ENCODE measurements around the gene TMEM25. TPM values are rescaled to one million over a fixed set of nuclear protein-coding genes. Genes with fewer than 3 reads are reported as not detected.

TMEM25 gene
- total RNA-seq, 1 donor, result 35.4 TPM

GRCh38 chr11:118581057-118581456 lies 50.1 kb downstream of the TMEM25 start:
- TF ChIP-seq CTCF (IDR thresholded peaks at IDR 0.05; ENCODE audit: insufficient read depth, low read depth, low read length), result no peak
- no peak for DNase-seq (ENCODE audit: low read depth)
- no peak overlapping the region for H3K4me3 ChIP-seq (ENCODE audit: low read depth, low read length)

Other genes starting within 250 kb of the TMEM25 start
- not detected in 2 replicates for gene CD3E, start 226.5 kb upstream of the TMEM25 start, total RNA-seq
- gene CD3D, start 188.5 kb upstream of the TMEM25 start, total RNA-seq, result not detected in 2 replicates
- gene CD3G, start 186.8 kb upstream of the TMEM25 start, total RNA-seq, result not detected in 2 replicates
- 50.3 and 58.3 TPM in 2 replicates for gene UBE4A, start 171.6 kb upstream of the TMEM25 start, total RNA-seq
- 34.1 and 44.0 TPM in 2 replicates for gene ATP5MG, start 129.6 kb upstream of the TMEM25 start, total RNA-seq
- 39.6 and 47.1 TPM in 2 replicates for gene KMT2A, start 94.7 kb upstream of the TMEM25 start, total RNA-seq
- 0.97 and 1.7 TPM in 2 replicates for gene TTC36, start 3.7 kb upstream of the TMEM25 start, total RNA-seq
- 22.9 and 27.2 TPM in 2 replicates for gene IFT46, start 34.7 kb downstream of the TMEM25 start, total RNA-seq
- 180 and 248 TPM in 2 replicates for gene ARCN1, start 41.2 kb downstream of the TMEM25 start, total RNA-seq
- gene PHLDB1, start 76.4 kb downstream of the TMEM25 start, total RNA-seq, result 129 and 132 TPM in 2 replicates
- gene TREH, start 148.5 kb downstream of the TMEM25 start, total RNA-seq, result not detected in 2 replicates

All from fibroblast of villous mesenchyme (primary cell).